CD4-positive, CD25-positive, alpha-beta regulatory T cell (primary cell): ENCODE data around the gene SCP2. TPM values are rescaled to one million over a fixed set of nuclear protein-coding genes. Genes with fewer than 3 reads are reported as not detected.
"Not testable (repeated sequence)": the region's sequence is repeated elsewhere in the genome, so short reads cannot be mapped to it uniquely, and the experiment has no call there.

Experiments used
- ATAC-seq, 2 donors: fragments of 150-1000 bp; cut with Tn5 transposase; one replicate each; pipeline ENCODE4 v1.10.0; 2021; ENCODE audit warnings: low read depth in 2 of 2, moderate number of reproducible peaks in 2 of 2, moderate library complexity in 1 of 2
- DNase-seq, 3 donors: peaks; one replicate each; pipeline versions ENCODE4 v3.0.0 to v3.0.0-alpha.2; 2012 to 2022; ENCODE audit warnings: mixed read lengths in 1 of 3
- H3K27ac ChIP-seq: one replicate; pipeline ENCODE4 v1.7.0; 2013; ENCODE audit warnings: mild to moderate bottlenecking, low read length; ENCODE audit not compliant: insufficient read depth, poor library complexity, severe bottlenecking
- H3K27me3 ChIP-seq: one replicate; pipeline ENCODE4 v1.7.0; 2013; ENCODE audit warnings: low read length; ENCODE audit not compliant: control insufficient read depth, insufficient read depth
- H3K36me3 ChIP-seq: one replicate; pipeline ENCODE4 v1.7.0; 2013; ENCODE audit warnings: mild to moderate bottlenecking, low read length, moderate library complexity; ENCODE audit not compliant: control insufficient read depth, insufficient read depth
- H3K4me1 ChIP-seq: 2 replicates; pipeline ENCODE4 v1.7.0; 2013; ENCODE audit warnings: mild to moderate bottlenecking, low read length; ENCODE audit not compliant: insufficient read depth, control insufficient read depth, poor library complexity, severe bottlenecking
- H3K4me3 ChIP-seq: one replicate; pipeline ENCODE4 v1.7.0; 2013; ENCODE audit warnings: low read depth, mild to moderate bottlenecking, low read length, moderate library complexity
- H3K9me3 ChIP-seq, 2 experiments: 1 replicate in 1 of 2; 2 replicates in 1 of 2; pipeline ENCODE4 v1.7.0; 2013; ENCODE audit warnings: low read length in 2 of 2, mild to moderate bottlenecking in 1 of 2, moderate library complexity in 1 of 2; ENCODE audit not compliant: control insufficient read depth in 2 of 2
- H3K27ac Mint-ChIP-seq, 3 donors: one replicate each; pipeline ENCODE4 v1.8.0; 2020 to 2022; ENCODE audit warnings: mild to moderate bottlenecking in 3 of 3, mixed read lengths in 3 of 3, moderate library complexity in 2 of 3
- H3K27me3 Mint-ChIP-seq: one replicate; pipeline ENCODE4 v1.8.0; 2022; ENCODE audit warnings: mild to moderate bottlenecking, mixed read lengths
- H3K36me3 Mint-ChIP-seq: one replicate; pipeline ENCODE4 v1.8.0; 2020; ENCODE audit warnings: mixed read lengths
- H3K4me1 Mint-ChIP-seq, 4 donors: one replicate each; pipeline ENCODE4 v1.8.0; 2020 to 2022; ENCODE audit warnings: mixed read lengths in 4 of 4, mild to moderate bottlenecking in 1 of 4
- H3K4me3 Mint-ChIP-seq, 4 donors: one replicate each; pipeline ENCODE4 v1.8.0; 2020 to 2022; ENCODE audit warnings: mild to moderate bottlenecking in 4 of 4, mixed read lengths in 4 of 4, moderate library complexity in 3 of 4
- H3K9me3 Mint-ChIP-seq, 7 donors: one replicate each; pipeline ENCODE4 v1.8.0; 2020 to 2022; ENCODE audit warnings: mixed read lengths in 7 of 7, mild to moderate bottlenecking in 3 of 7, moderate library complexity in 2 of 7
- polyA plus RNA-seq, 4 donors: library from polyadenylated mRNA; unstranded; fragments of 300-500 nt; fragmentation: Illumina TruSeq; gene quantifications; one replicate each; pipeline ENCODE4 v1.2.3, GENCODE V29; 2021
- total RNA-seq: library from RNA; stranded (reverse); gene quantifications from one replicate; pipeline ENCODE4 v1.2.3, GENCODE V29; 2022

The SCP2 gene
- total and polyA plus RNA-seq, 5 donors from 2014 or later, result 58.9 to 213 (median 157) TPM

DNA sequence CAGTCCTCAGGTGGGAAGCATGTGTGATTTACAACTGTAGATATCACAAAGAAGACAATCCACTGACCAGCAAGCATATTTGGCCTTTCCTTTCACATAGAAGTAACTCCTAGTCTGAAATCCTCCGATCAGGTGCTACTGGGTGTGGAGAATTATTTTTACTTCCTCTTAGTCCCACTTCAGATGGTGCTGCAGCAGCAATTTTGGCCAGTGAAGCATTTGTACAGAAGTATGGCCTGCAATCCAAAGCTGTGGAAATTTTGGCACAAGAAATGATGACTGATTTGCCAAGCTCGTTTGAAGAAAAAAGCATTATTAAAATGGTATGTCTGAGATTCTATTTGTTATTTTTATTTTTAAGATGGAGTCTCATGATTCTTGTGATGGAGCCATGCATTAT lies 51.0 kb downstream of the SCP2 start:
- no peak for DNase-seq
- H3K27me3 ChIP-seq, result no peaks in the 10 kb centered on the region
- Mint-ChIP-seq H3K27ac (no peak overlapping the region), H3K9me3 (peaks cover 0 to 6% (median 0%) of the 10 kb centered on the region in 7 donors), H3K4me1 (peaks cover 0 to 4% (median under 1%) of the 10 kb centered on the region in 4 donors), H3K27me3 (no peaks in the 10 kb centered on the region), H3K4me3 (no peak overlapping the region), H3K36me3 (peaks cover 42% of the 10 kb centered on the region)
- H3K4me1 ChIP-seq, result no peaks in the 10 kb centered on the region
- H3K9me3 ChIP-seq, result no peaks in the 10 kb centered on the region
- no peak for ATAC-seq
- H3K27ac ChIP-seq, result no peak overlapping the region
- H3K4me3 ChIP-seq, result no peak overlapping the region
- H3K36me3 ChIP-seq, result peaks cover 25% of the 10 kb centered on the region

DNA sequence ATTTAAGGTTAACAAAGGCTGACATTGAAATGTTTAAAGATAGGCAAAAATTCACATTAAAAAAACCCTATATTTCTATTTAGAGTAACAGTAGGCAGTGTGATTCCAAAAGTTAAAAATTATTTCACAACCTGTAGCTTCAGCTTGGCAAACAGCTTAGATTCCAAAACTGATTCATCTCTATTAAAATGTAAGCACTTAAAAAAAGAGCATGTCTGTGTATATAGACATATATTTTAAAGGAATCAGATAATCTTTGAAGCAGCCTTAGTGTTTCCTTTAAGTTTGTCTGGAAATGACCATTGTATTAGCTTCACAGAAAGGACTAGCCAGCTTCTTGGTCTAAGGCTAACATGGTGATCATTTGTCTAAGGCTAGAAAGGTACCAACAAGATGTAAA lies 65.7 kb downstream of the SCP2 start:
- not testable (repeated sequence) for H3K27me3 Mint-ChIP-seq, H3K4me1 ChIP-seq, H3K4me3 ChIP-seq, H3K4me3 Mint-ChIP-seq, H3K4me1 Mint-ChIP-seq, H3K27me3 ChIP-seq, ATAC-seq, H3K27ac Mint-ChIP-seq, DNase-seq, H3K27ac ChIP-seq, H3K9me3 Mint-ChIP-seq, H3K9me3 ChIP-seq
- peaks cover 11% of the 10 kb centered on the region for H3K36me3 ChIP-seq
- H3K36me3 Mint-ChIP-seq, result peaks cover 25% of the 10 kb centered on the region

DNA sequence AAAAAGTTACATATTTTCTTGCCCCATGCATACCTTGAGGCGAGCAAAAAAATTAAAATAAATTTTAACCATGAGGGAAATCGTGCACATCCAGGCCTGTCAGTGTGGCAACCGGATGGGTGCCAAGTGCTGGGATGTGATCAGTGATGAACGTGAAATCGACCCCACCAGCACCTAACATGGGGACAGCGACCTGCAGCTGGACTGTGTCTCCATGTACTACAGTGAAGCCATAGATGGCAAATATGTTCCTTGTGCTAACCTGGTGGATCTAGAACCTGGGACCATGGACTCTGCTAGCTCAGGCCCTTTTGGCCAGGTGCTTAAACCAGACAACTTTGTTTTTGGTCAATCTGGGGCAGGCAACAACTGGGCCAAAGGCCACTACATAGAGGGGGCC lies 67.6 kb downstream of the SCP2 start:
- no peak overlapping the region for H3K27ac Mint-ChIP-seq
- no peak overlapping the region for H3K4me3 Mint-ChIP-seq
- H3K27me3 Mint-ChIP-seq, result no peaks in the 10 kb centered on the region
- no peaks in the 10 kb centered on the region for H3K9me3 Mint-ChIP-seq
- DNase-seq (no peak), ATAC-seq (no peak)
- Histone ChIP-seq H3K9me3 (no peaks in the 10 kb centered on the region), H3K36me3 (peaks cover 9% of the 10 kb centered on the region), H3K27ac (no peak overlapping the region), H3K4me3 (no peak overlapping the region), H3K27me3 (no peaks in the 10 kb centered on the region), H3K4me1 (no peaks in the 10 kb centered on the region)
- no peaks in the 10 kb centered on the region for H3K4me1 Mint-ChIP-seq
- peaks cover 22% of the 10 kb centered on the region for H3K36me3 Mint-ChIP-seq

DNA sequence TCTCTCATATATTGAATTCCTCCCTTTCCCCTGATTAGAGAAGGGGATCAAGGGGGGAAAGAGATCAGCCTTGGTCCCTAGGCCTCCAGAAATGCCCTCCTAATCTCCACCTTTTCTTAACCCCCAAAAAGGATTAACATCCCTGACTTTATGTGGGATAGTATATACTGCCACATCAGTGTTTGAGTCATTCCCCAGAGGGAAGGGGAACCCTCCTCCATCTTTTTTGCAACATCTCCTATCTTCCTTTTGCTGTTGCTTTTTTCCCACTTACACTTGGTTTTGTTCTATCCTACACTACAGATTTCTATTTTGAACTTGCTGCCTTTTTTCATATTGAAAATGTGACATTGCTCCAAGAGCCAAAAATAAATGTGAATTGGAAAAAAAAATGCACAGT lies 69.6 kb downstream of the SCP2 start:
- no peaks in the 10 kb centered on the region for H3K9me3 ChIP-seq
- peaks cover 9% of the 10 kb centered on the region for H3K36me3 ChIP-seq
- ATAC-seq (no peak), DNase-seq (no peak)
- Mint-ChIP-seq H3K4me3 (no peak overlapping the region), H3K4me1 (no peaks in the 10 kb centered on the region), H3K27me3 (no peaks in the 10 kb centered on the region), H3K9me3 (no peaks in the 10 kb centered on the region), H3K36me3 (peaks cover 17% of the 10 kb centered on the region), H3K27ac (no peak overlapping the region)
- no peak overlapping the region for H3K27ac ChIP-seq
- no peaks in the 10 kb centered on the region for H3K27me3 ChIP-seq
- H3K4me3 ChIP-seq, result no peak overlapping the region
- H3K4me1 ChIP-seq, result no peaks in the 10 kb centered on the region

DNA sequence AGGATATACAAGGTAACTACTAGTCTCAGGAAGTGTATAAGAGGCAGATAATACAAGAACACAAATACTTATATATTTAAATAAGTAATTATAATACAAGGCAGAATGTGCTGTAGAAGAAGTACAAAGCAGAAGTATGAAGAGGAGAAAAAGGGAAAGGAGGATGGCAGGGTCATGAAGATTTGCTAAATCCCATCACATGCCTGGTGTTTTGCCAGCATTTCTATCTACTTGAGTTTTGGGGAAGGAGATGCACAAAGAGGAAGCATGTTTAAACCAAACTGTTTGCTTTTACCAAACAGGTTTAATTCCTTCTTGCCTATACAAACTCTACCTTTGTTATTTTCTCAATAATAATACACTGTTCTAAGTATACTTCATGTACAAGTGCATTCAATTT lies 74.1 kb downstream of the SCP2 start:
- Histone ChIP-seq H3K9me3 (no peaks in the 10 kb centered on the region), H3K27me3 (no peaks in the 10 kb centered on the region), H3K36me3 (no peaks in the 10 kb centered on the region), H3K4me1 (no peaks in the 10 kb centered on the region), H3K4me3 (no peak overlapping the region), H3K27ac (no peak overlapping the region)
- Mint-ChIP-seq H3K9me3 (no peaks in the 10 kb centered on the region), H3K4me1 (no peaks in the 10 kb centered on the region), H3K27ac (no peak overlapping the region), H3K4me3 (no peak overlapping the region), H3K27me3 (no peaks in the 10 kb centered on the region), H3K36me3 (peaks cover 15% of the 10 kb centered on the region)
- ATAC-seq (no peak), DNase-seq (no peak)

DNA sequence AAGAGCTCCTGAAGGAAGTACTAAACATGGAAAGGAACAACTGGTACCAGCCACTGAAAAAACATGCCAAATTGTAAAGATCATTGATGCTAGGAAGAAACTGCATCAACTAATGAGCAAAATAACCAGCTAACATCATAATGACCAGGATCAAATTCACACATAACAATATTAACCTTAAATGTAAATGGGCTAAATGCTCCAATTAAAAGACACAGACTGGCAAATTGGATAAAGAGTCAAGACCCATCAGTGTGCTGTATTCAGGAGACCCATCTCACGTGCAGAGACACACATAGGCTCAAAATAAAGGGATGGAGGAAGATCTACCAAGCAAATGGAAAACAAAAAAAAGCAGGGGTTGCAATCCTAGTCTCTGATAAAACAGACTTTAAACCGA lies 79.5 kb downstream of the SCP2 start:
- not testable (repeated sequence) for H3K27ac ChIP-seq, H3K9me3 ChIP-seq, DNase-seq, H3K4me1 ChIP-seq, H3K27me3 Mint-ChIP-seq, H3K4me1 Mint-ChIP-seq, H3K36me3 ChIP-seq, ATAC-seq, H3K27ac Mint-ChIP-seq, H3K4me3 Mint-ChIP-seq, H3K27me3 ChIP-seq, H3K4me3 ChIP-seq
- Mint-ChIP-seq H3K9me3 (peaks cover 0 to 11% (median 0%) of the 10 kb centered on the region in 7 donors), H3K36me3 (peaks cover 15% of the 10 kb centered on the region)

DNA sequence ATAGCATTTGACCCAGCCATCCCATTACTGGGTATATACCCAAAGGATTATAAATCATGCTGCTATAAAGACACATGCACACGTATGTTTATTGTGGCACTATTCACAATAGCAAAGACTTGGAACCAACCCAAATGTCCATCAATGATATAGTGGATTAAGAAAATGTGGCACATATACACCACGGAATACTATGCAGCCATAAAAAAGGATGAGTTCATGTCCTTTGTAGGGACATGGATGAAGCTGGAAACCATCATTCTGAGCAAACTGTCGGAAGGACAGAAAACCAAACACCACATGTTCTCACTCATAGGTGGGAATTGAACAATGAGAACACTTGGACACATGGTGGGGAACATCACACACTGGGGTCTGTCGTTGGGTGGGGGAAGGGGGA lies 83.2 kb downstream of the SCP2 start:
- not testable (repeated sequence) for ATAC-seq, H3K27me3 ChIP-seq, H3K4me3 ChIP-seq, H3K4me1 ChIP-seq, H3K36me3 ChIP-seq, H3K27me3 Mint-ChIP-seq, H3K27ac ChIP-seq, H3K36me3 Mint-ChIP-seq, DNase-seq, H3K9me3 ChIP-seq, H3K4me3 Mint-ChIP-seq, H3K27ac Mint-ChIP-seq
- peaks cover 0 to 11% (median 0%) of the 10 kb centered on the region in 7 donors for H3K9me3 Mint-ChIP-seq
- peaks cover 6 to 13% (median 9%) of the 10 kb centered on the region in 4 donors for H3K4me1 Mint-ChIP-seq

DNA sequence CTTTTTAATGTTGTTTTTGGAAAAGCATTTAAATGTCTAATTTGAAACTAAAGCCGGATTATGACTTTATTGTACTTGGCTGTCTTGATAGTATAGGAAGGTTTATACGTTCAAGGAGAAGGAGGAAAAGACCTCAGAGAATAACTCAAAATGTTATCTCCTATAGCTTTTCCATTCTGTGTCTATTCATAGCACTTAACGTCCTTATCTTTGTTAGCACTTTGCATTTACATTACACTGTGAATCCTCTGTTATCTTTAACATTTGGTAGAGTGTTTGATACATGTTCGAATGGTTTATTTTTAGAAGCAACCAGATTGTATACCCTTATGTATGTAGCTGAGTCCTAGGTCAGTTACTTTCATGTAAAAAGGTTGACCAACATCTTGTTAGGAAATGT lies 84.1 kb downstream of the SCP2 start:
- peaks cover 5% of the 10 kb centered on the region for H3K27me3 Mint-ChIP-seq
- Histone ChIP-seq H3K36me3 (no peaks in the 10 kb centered on the region), H3K4me1 (peaks cover 17% of the 10 kb centered on the region), H3K27me3 (no peaks in the 10 kb centered on the region), H3K27ac (no peak overlapping the region), H3K9me3 (no peaks in the 10 kb centered on the region), H3K4me3 (no peak overlapping the region)
- H3K4me3 Mint-ChIP-seq, result no peak overlapping the region
- no peak overlapping the region for H3K27ac Mint-ChIP-seq
- DNase-seq (no peak), ATAC-seq (no peak)
- H3K4me1 Mint-ChIP-seq, result peaks cover 11 to 22% (median 18%) of the 10 kb centered on the region in 4 donors
- peaks cover 5% of the 10 kb centered on the region for H3K36me3 Mint-ChIP-seq
- peaks cover 0 to 11% (median 0%) of the 10 kb centered on the region in 7 donors for H3K9me3 Mint-ChIP-seq
